Keratinocyte (primary cell): ENCODE results near the gene SNCAIP.

ENCODE experiments used
- CTCF ChIP-seq, 3 experiments: IDR thresholded peaks in 1 of 3; conservative IDR thresholded peaks in 1 of 3; optimal IDR thresholded peaks in 1 of 3; 2 replicates in 2 of 3; 3 replicates in 1 of 3; pipeline versions ENCODE3 to v1.5.1; 2011; ENCODE audit warnings: low read length in 3 of 3, mild to moderate bottlenecking in 3 of 3, moderate library complexity in 2 of 3, control low read depth in 1 of 3, inconsistent platforms in 1 of 3; ENCODE audit not compliant: insufficient read depth in 2 of 3; ENCODE audit errors: extremely low read depth in 1 of 3
- EZH2 ChIP-seq: IDR thresholded peaks from one replicate; pipeline ENCODE4 v1.6.1; 2012; ENCODE audit warnings: inconsistent platforms, mild to moderate bottlenecking, low read length, moderate library complexity

- TF ChIP-seq CTCF (optimal IDR thresholded peaks at IDR 0.05 in 1 of 3, IDR thresholded peaks at IDR 0.05 in 1 of 3, conservative IDR thresholded peaks at IDR 0.05 in 1 of 3; ENCODE audit: extremely low read depth in 1 of 3, insufficient read depth in 2 of 3, low read length in 3 of 3), result no peak
- TF ChIP-seq EZH2, result no peak
These were observed 181.3 kb downstream of the SNCAIP start for GRCh38 chr5:122493091-122494021.
